Activated CD8-positive, alpha-beta T cell treated with anti-CD3 and anti-CD28 coated beads, Interleukin-2, amount 10 ng/mL, durations not matched to agents 7 days and 5 days (primary cell): ENCODE results near the gene DENND4C. TPM values are rescaled to one million over a fixed set of nuclear protein-coding genes. Genes with fewer than 3 reads are reported as not detected.

Experiments
- ATAC-seq: fragments of 150-1000 bp; cut with Tn5 transposase; one replicate; pipeline ENCODE4 v1.10.0; 2021; ENCODE audit warnings: moderate library complexity
- CTCF ChIA-PET: fragments of 350-600 bp; sonication (Branson Sonifier 250); formaldehyde crosslinking; loops from one replicate; lab custom pipeline; 2021; ENCODE audit warnings: antibody characterized with exemption; lab: Charles Lee
- POLR2A ChIA-PET: fragments of 350-600 bp; sonication (Branson Sonifier 250); formaldehyde crosslinking; loops from one replicate; lab custom pipeline; 2021; ENCODE audit warnings: antibody characterized with exemption; lab: Charles Lee
- DNase-seq: peaks from one replicate; pipeline ENCODE4 v3.0.0-alpha.2; 2020
- H3K27ac Mint-ChIP-seq: one replicate; pipeline ENCODE4 v1.8.0; 2021; ENCODE audit warnings: mild to moderate bottlenecking, mixed read lengths
- H3K27me3 Mint-ChIP-seq: one replicate; pipeline ENCODE4 v1.8.0; 2021; ENCODE audit warnings: low read depth, mixed read lengths
- H3K36me3 Mint-ChIP-seq: one replicate; pipeline ENCODE4 v1.8.0; 2021; ENCODE audit warnings: low read depth, mixed read lengths
- H3K4me1 Mint-ChIP-seq: one replicate; pipeline ENCODE4 v1.8.0; 2021; ENCODE audit warnings: low read depth, mixed read lengths
- H3K4me3 Mint-ChIP-seq: one replicate; pipeline ENCODE4 v1.8.0; 2021; ENCODE audit warnings: mild to moderate bottlenecking, mixed read lengths
- H3K9me3 Mint-ChIP-seq: one replicate; pipeline ENCODE4 v1.8.0; 2022; ENCODE audit warnings: mixed read lengths; ENCODE audit not compliant: insufficient read depth
- total RNA-seq, 2 experiments: library from RNA; stranded (reverse); gene quantifications; one replicate each; pipeline ENCODE4 v1.2.3, GENCODE V29; 2021

Gene DENND4C
- total RNA-seq, 2 experiments from 2014 or later, result 29.6 to 35.3 TPM

- Mint-ChIP-seq H3K4me1 (peaks cover 14% of the 10 kb centered on the region), H3K27me3 (no peaks in the 10 kb centered on the region), H3K4me3 (no peak overlapping the region), H3K27ac (no peak overlapping the region), H3K9me3 (no peaks in the 10 kb centered on the region), H3K36me3 (no peaks in the 10 kb centered on the region)
- ChIA-PET POLR2A (interaction anchor here (0.7 to 1.0 kb wide), 2 partner anchors 15 to 149 kb away, joined by 3 to 5 read pairs; partner anchors contain the start of gene RRAGA), CTCF (interaction anchor here (0.9 to 2.7 kb wide), 3 partner anchors 25 to 266 kb away, joined by 3 to 10 read pairs (median 3); partner anchors contain the start of gene RRAGA)
- no peak for DNase-seq
- ATAC-seq, result no peak
Observed at GRCh38 chr9:19198406-19198805, 32.1 kb upstream of the DENND4C start.

GRCh38 chr9:19199012-19199411 lies 31.5 kb upstream of the DENND4C start:
- ChIA-PET CTCF (interaction anchor here (0.9 to 2.7 kb wide), 4 partner anchors 25 to 266 kb away, joined by 3 to 10 read pairs (median 4); partner anchors contain the start of gene RRAGA), POLR2A (no interaction called here)

GRCh38 chr9:19200229-19200628 lies 30.3 kb upstream of the DENND4C start:
- Mint-ChIP-seq H3K4me3 (no peak overlapping the region), H3K27me3 (no peaks in the 10 kb centered on the region), H3K4me1 (peaks cover 9% of the 10 kb centered on the region), H3K9me3 (no peaks in the 10 kb centered on the region), H3K36me3 (no peaks in the 10 kb centered on the region), H3K27ac (no peak overlapping the region)
- ChIA-PET POLR2A (no interaction called here), CTCF (interaction anchor here (0.8 to 1.9 kb wide), 3 partner anchors 13 to 33 kb away, joined by 3 to 5 read pairs (median 4); no protein-coding TSS in a partner anchor)
- ATAC-seq (no peak), DNase-seq (no peak)

More at GRCh38 chr9:19199012-19199411, 31.5 kb upstream of the DENND4C start:
- ATAC-seq (no peak), DNase-seq (no peak)
- H3K27ac Mint-ChIP-seq, result no peak overlapping the region
- no peaks in the 10 kb centered on the region for H3K36me3 Mint-ChIP-seq
- no peaks in the 10 kb centered on the region for H3K27me3 Mint-ChIP-seq
- no peaks in the 10 kb centered on the region for H3K9me3 Mint-ChIP-seq
- peaks cover 14% of the 10 kb centered on the region for H3K4me1 Mint-ChIP-seq
- no peak overlapping the region for H3K4me3 Mint-ChIP-seq

- H3K4me1 Mint-ChIP-seq, result peaks cover 5% of the 10 kb centered on the region
- ATAC-seq, result no peak
Observed at GRCh38 chr9:19201899-19202891, 28.3 kb upstream of the DENND4C start.

GRCh38 chr9:19203058-19203457 lies 27.4 kb upstream of the DENND4C start:
- POLR2A ChIA-PET, result no interaction called here
- Mint-ChIP-seq H3K4me3 (no peak overlapping the region), H3K27me3 (no peaks in the 10 kb centered on the region), H3K9me3 (no peaks in the 10 kb centered on the region), H3K36me3 (no peaks in the 10 kb centered on the region), H3K27ac (no peak overlapping the region), H3K4me1 (peaks cover 5% of the 10 kb centered on the region)
- DNase-seq (no peak), ATAC-seq (no peak)
- CTCF ChIA-PET, result no interaction called here

More at GRCh38 chr9:19201899-19202891, 28.3 kb upstream of the DENND4C start:
- DNase-seq, result no peak
- ChIA-PET CTCF (interaction anchor here (0.8 to 1.7 kb wide), 5 partner anchors 11 to 263 kb away, joined by 3 to 5 read pairs (median 3); no protein-coding TSS in a partner anchor), POLR2A (interaction anchor here (0.9 to 1.5 kb wide), 2 partner anchors 41 to 68 kb away, joined by 3 read pairs; no protein-coding TSS in a partner anchor)
- Mint-ChIP-seq H3K4me3 (no peak overlapping the region), H3K27ac (no peak overlapping the region), H3K9me3 (no peaks in the 10 kb centered on the region), H3K36me3 (no peaks in the 10 kb centered on the region), H3K27me3 (no peaks in the 10 kb centered on the region)

GRCh38 chr9:19208653-19209052 lies 21.8 kb upstream of the DENND4C start:
- ATAC-seq (no peak), DNase-seq (no peak)
- peaks cover 5% of the 10 kb centered on the region for H3K27me3 Mint-ChIP-seq
- POLR2A ChIA-PET, result no interaction called here
- H3K27ac Mint-ChIP-seq, result no peak overlapping the region
- CTCF ChIA-PET, result no interaction called here
- H3K4me1 Mint-ChIP-seq, result no peaks in the 10 kb centered on the region
- H3K9me3 Mint-ChIP-seq, result no peaks in the 10 kb centered on the region
- H3K36me3 Mint-ChIP-seq, result no peaks in the 10 kb centered on the region
- H3K4me3 Mint-ChIP-seq, result no peak overlapping the region

- H3K4me1 Mint-ChIP-seq, result no peaks in the 10 kb centered on the region
- no peaks in the 10 kb centered on the region for H3K36me3 Mint-ChIP-seq
- no peak overlapping the region for H3K27ac Mint-ChIP-seq
- no peak overlapping the region for H3K4me3 Mint-ChIP-seq
- peaks cover 5% of the 10 kb centered on the region for H3K27me3 Mint-ChIP-seq
- DNase-seq (no peak), ATAC-seq (no peak)
- no peaks in the 10 kb centered on the region for H3K9me3 Mint-ChIP-seq
- ChIA-PET POLR2A (no interaction called here), CTCF (no interaction called here)
Observed at GRCh38 chr9:19209188-19209587, 21.3 kb upstream of the DENND4C start.

GRCh38 chr9:19213823-19214222 lies 16.7 kb upstream of the DENND4C start:
- ChIA-PET POLR2A (no interaction called here), CTCF (interaction anchor here (0.9 to 1.5 kb wide), 3 partner anchors 10 to 251 kb away, joined by 3 to 5 read pairs (median 5); no protein-coding TSS in a partner anchor)
- Mint-ChIP-seq H3K27ac (no peak overlapping the region), H3K27me3 (peaks cover 4% of the 10 kb centered on the region), H3K36me3 (no peaks in the 10 kb centered on the region), H3K9me3 (no peaks in the 10 kb centered on the region), H3K4me3 (no peak overlapping the region), H3K4me1 (no peaks in the 10 kb centered on the region)
- ATAC-seq, result no peak
- DNase-seq, result no peak

- Mint-ChIP-seq H3K9me3 (no peaks in the 10 kb centered on the region), H3K4me3 (no peak overlapping the region), H3K4me1 (no peaks in the 10 kb centered on the region), H3K27me3 (no peaks in the 10 kb centered on the region), H3K27ac (no peak overlapping the region), H3K36me3 (no peaks in the 10 kb centered on the region)
- DNase-seq (no peak), ATAC-seq (no peak)
- CTCF ChIA-PET, result no interaction called here
- POLR2A ChIA-PET, result no interaction called here
Observed at GRCh38 chr9:19216466-19216865, 14.0 kb upstream of the DENND4C start.

GRCh38 chr9:19221326-19221725 lies 9.2 kb upstream of the DENND4C start:
- ChIA-PET CTCF (interaction anchor here (1.0 kb wide), 1 partner anchor 244 kb away, joined by 4 read pairs; no protein-coding TSS in a partner anchor), POLR2A (no interaction called here)
- H3K27me3 Mint-ChIP-seq, result no peaks in the 10 kb centered on the region
- H3K4me1 Mint-ChIP-seq, result no peaks in the 10 kb centered on the region
- H3K36me3 Mint-ChIP-seq, result no peaks in the 10 kb centered on the region
- no peak for DNase-seq
- no peak for ATAC-seq
- no peak overlapping the region for H3K4me3 Mint-ChIP-seq
- H3K27ac Mint-ChIP-seq, result no peak overlapping the region
- no peaks in the 10 kb centered on the region for H3K9me3 Mint-ChIP-seq

GRCh38 chr9:19223724-19224123 lies 6.8 kb upstream of the DENND4C start:
- DNase-seq, result no peak
- ChIA-PET POLR2A (interaction anchor here (0.6 kb wide), 1 partner anchor 1484 kb away, joined by 4 read pairs; no protein-coding TSS in a partner anchor), CTCF (interaction anchor here (1.0 kb wide), 1 partner anchor 241 kb away, joined by 4 read pairs; no protein-coding TSS in a partner anchor)
- no peaks in the 10 kb centered on the region for H3K36me3 Mint-ChIP-seq
- H3K27ac Mint-ChIP-seq, result no peak overlapping the region
- H3K4me3 Mint-ChIP-seq, result no peak overlapping the region
- H3K9me3 Mint-ChIP-seq, result no peaks in the 10 kb centered on the region
- no peaks in the 10 kb centered on the region for H3K27me3 Mint-ChIP-seq
- ATAC-seq, result no peak
- H3K4me1 Mint-ChIP-seq, result no peaks in the 10 kb centered on the region
